ENCODE results near the gene ACOT9.
"Not testable (repeated sequence)": the region's sequence is repeated elsewhere in the genome, so short reads cannot be mapped to it uniquely, and the experiment has no call there.

Gene ACOT9

GRCh38 chrX:23661671-23662070, 81.4 kb downstream of the ACOT9 start:
- CTCF ChIA-PET = no interaction called here
- H3K27me3 ChIP-seq (replicated peaks in 2 of 5; ENCODE audit: control insufficient read depth in 4 of 5, insufficient read depth in 5 of 5, low read length in 4 of 5) = peaks cover 0 to 3% (median 0%) of the 10 kb centered on the region in 5 experiments
- POLR2A ChIA-PET = no interaction called here
- 67% methylated on average over 1 of the region's 1 CpG for WGBS (ENCODE audit: insufficient coverage)
- H3K36me3 ChIP-seq (ENCODE audit: control insufficient read depth in 4 of 4, insufficient read depth in 4 of 4, low read length in 3 of 4) = no peaks in the 10 kb centered on the region
- H3K4me3 ChIP-seq (ENCODE audit: control insufficient read depth in 1 of 7, extremely low read depth in 1 of 7, insufficient read depth in 4 of 7, low read depth in 2 of 7, low read length in 6 of 7) = no peak overlapping the region
- H3K27ac ChIP-seq (ENCODE audit: insufficient read depth in 1 of 2, low read depth in 1 of 2, low read length in 2 of 2, poor library complexity in 1 of 2, severe bottlenecking in 2 of 2) = no peak overlapping the region
- no peak for DNase-seq
- H3K9me3 ChIP-seq (ENCODE audit: control extremely low read depth in 1 of 5, control insufficient read depth in 4 of 5, insufficient read depth in 2 of 5, low read depth in 1 of 5, low read length in 4 of 5) = no peaks in the 10 kb centered on the region
- H3K4me1 ChIP-seq (ENCODE audit: control extremely low read depth in 1 of 4, control insufficient read depth in 4 of 4, insufficient read depth in 4 of 4, low read length in 3 of 4) = peaks cover 0 to 7% (median 3%) of the 10 kb centered on the region in 4 experiments

- no peak overlapping the region for H3K27ac ChIP-seq (ENCODE audit: insufficient read depth in 1 of 2, low read depth in 1 of 2, low read length in 2 of 2, poor library complexity in 1 of 2, severe bottlenecking in 2 of 2)
- WGBS (ENCODE audit: insufficient coverage) = 100% methylated on average over 1 of the region's 2 CpGs
- peaks cover 0 to 7% (median 0%) of the 10 kb centered on the region in 4 experiments for H3K4me1 ChIP-seq (ENCODE audit: control extremely low read depth in 1 of 4, control insufficient read depth in 4 of 4, insufficient read depth in 4 of 4, low read length in 3 of 4)
- H3K27me3 ChIP-seq (replicated peaks in 2 of 5; ENCODE audit: control insufficient read depth in 4 of 5, insufficient read depth in 5 of 5, low read length in 4 of 5) = peaks cover 0 to 3% (median 0%) of the 10 kb centered on the region in 5 experiments
- ChIA-PET POLR2A (no interaction called here), CTCF (no interaction called here)
- no peak for DNase-seq
- H3K9me3 ChIP-seq (ENCODE audit: control extremely low read depth in 1 of 5, control insufficient read depth in 4 of 5, insufficient read depth in 2 of 5, low read depth in 1 of 5, low read length in 4 of 5) = no peaks in the 10 kb centered on the region
- H3K36me3 ChIP-seq (ENCODE audit: control insufficient read depth in 4 of 4, insufficient read depth in 4 of 4, low read length in 3 of 4) = no peaks in the 10 kb centered on the region
- H3K4me3 ChIP-seq (ENCODE audit: control insufficient read depth in 1 of 7, extremely low read depth in 1 of 7, insufficient read depth in 4 of 7, low read depth in 2 of 7, low read length in 6 of 7) = no peak overlapping the region
These were observed 82.3 kb downstream of the ACOT9 start for GRCh38 chrX:23660766-23661132.

GRCh38 chrX:23660083-23660765, 82.9 kb downstream of the ACOT9 start:
- CTCF ChIA-PET; H3K27me3 ChIP-seq (replicated peaks in 2 of 5; ENCODE audit: control insufficient read depth in 4 of 5, insufficient read depth in 5 of 5, low read length in 4 of 5); H3K9me3 ChIP-seq (ENCODE audit: control extremely low read depth in 1 of 5, control insufficient read depth in 4 of 5, insufficient read depth in 2 of 5, low read depth in 1 of 5, low read length in 4 of 5); H3K27ac ChIP-seq (ENCODE audit: insufficient read depth in 1 of 2, low read depth in 1 of 2, low read length in 2 of 2, poor library complexity in 1 of 2, severe bottlenecking in 2 of 2); DNase-seq; H3K4me1 ChIP-seq (ENCODE audit: control extremely low read depth in 1 of 4, control insufficient read depth in 4 of 4, insufficient read depth in 4 of 4, low read length in 3 of 4); H3K4me3 ChIP-seq (ENCODE audit: control insufficient read depth in 1 of 7, extremely low read depth in 1 of 7, insufficient read depth in 4 of 7, low read depth in 2 of 7, low read length in 6 of 7); POLR2A ChIA-PET; H3K36me3 ChIP-seq (ENCODE audit: control insufficient read depth in 4 of 4, insufficient read depth in 4 of 4, low read length in 3 of 4): not testable (repeated sequence)
- WGBS (ENCODE audit: insufficient coverage) = no CpG with 5 or more reads among the region's 8 CpGs

GRCh38 chrX:23659339-23659738, 83.7 kb downstream of the ACOT9 start:
- ChIA-PET POLR2A (no interaction called here), CTCF (no interaction called here)
- peaks cover 0 to 3% (median 0%) of the 10 kb centered on the region in 5 experiments for H3K27me3 ChIP-seq (replicated peaks in 2 of 5; ENCODE audit: control insufficient read depth in 4 of 5, insufficient read depth in 5 of 5, low read length in 4 of 5)
- no peak for DNase-seq
- H3K36me3 ChIP-seq (ENCODE audit: control insufficient read depth in 4 of 4, insufficient read depth in 4 of 4, low read length in 3 of 4) = no peaks in the 10 kb centered on the region
- H3K4me3 ChIP-seq (ENCODE audit: control insufficient read depth in 1 of 7, extremely low read depth in 1 of 7, insufficient read depth in 4 of 7, low read depth in 2 of 7, low read length in 6 of 7) = no peak overlapping the region
- H3K27ac ChIP-seq (ENCODE audit: insufficient read depth in 1 of 2, low read depth in 1 of 2, low read length in 2 of 2, poor library complexity in 1 of 2, severe bottlenecking in 2 of 2) = no peak overlapping the region
- H3K4me1 ChIP-seq (ENCODE audit: control extremely low read depth in 1 of 4, control insufficient read depth in 4 of 4, insufficient read depth in 4 of 4, low read length in 3 of 4) = peaks cover 0 to 10% (median 0%) of the 10 kb centered on the region in 4 experiments
- H3K9me3 ChIP-seq (ENCODE audit: control extremely low read depth in 1 of 5, control insufficient read depth in 4 of 5, insufficient read depth in 2 of 5, low read depth in 1 of 5, low read length in 4 of 5) = no peaks in the 10 kb centered on the region
- WGBS (ENCODE audit: insufficient coverage) = no CpG with 5 or more reads among the region's 4 CpGs

GRCh38 chrX:23656684-23657083, 86.4 kb downstream of the ACOT9 start:
- Histone ChIP-seq H3K9me3 (ENCODE audit: control extremely low read depth in 1 of 5, control insufficient read depth in 4 of 5, insufficient read depth in 2 of 5, low read depth in 1 of 5, low read length in 4 of 5) (no peaks in the 10 kb centered on the region), H3K4me1 (ENCODE audit: control extremely low read depth in 1 of 4, control insufficient read depth in 4 of 4, insufficient read depth in 4 of 4, low read length in 3 of 4) (peaks cover 0 to 10% (median 0%) of the 10 kb centered on the region in 4 experiments), H3K27ac (ENCODE audit: insufficient read depth in 1 of 2, low read depth in 1 of 2, low read length in 2 of 2, poor library complexity in 1 of 2, severe bottlenecking in 2 of 2) (no peak overlapping the region), H3K4me3 (ENCODE audit: control insufficient read depth in 1 of 7, extremely low read depth in 1 of 7, insufficient read depth in 4 of 7, low read depth in 2 of 7, low read length in 6 of 7) (no peak overlapping the region), H3K27me3 (replicated peaks in 2 of 5; ENCODE audit: control insufficient read depth in 4 of 5, insufficient read depth in 5 of 5, low read length in 4 of 5) (peaks cover 0 to 3% (median 0%) of the 10 kb centered on the region in 5 experiments), H3K36me3 (ENCODE audit: control insufficient read depth in 4 of 4, insufficient read depth in 4 of 4, low read length in 3 of 4) (no peaks in the 10 kb centered on the region)
- 94% methylated on average over 2 of the region's 3 CpGs for WGBS (ENCODE audit: insufficient coverage)
- ChIA-PET POLR2A (no interaction called here), CTCF (no interaction called here)
- DNase-seq = no peak

- Histone ChIP-seq H3K9me3 (ENCODE audit: control extremely low read depth in 1 of 5, control insufficient read depth in 4 of 5, insufficient read depth in 2 of 5, low read depth in 1 of 5, low read length in 4 of 5) (no peaks in the 10 kb centered on the region), H3K4me3 (ENCODE audit: control insufficient read depth in 1 of 7, extremely low read depth in 1 of 7, insufficient read depth in 4 of 7, low read depth in 2 of 7, low read length in 6 of 7) (no peak overlapping the region), H3K36me3 (ENCODE audit: control insufficient read depth in 4 of 4, insufficient read depth in 4 of 4, low read length in 3 of 4) (no peaks in the 10 kb centered on the region), H3K27ac (ENCODE audit: insufficient read depth in 1 of 2, low read depth in 1 of 2, low read length in 2 of 2, poor library complexity in 1 of 2, severe bottlenecking in 2 of 2) (no peak overlapping the region), H3K4me1 (ENCODE audit: control extremely low read depth in 1 of 4, control insufficient read depth in 4 of 4, insufficient read depth in 4 of 4, low read length in 3 of 4) (peaks cover 0 to 10% (median 0%) of the 10 kb centered on the region in 4 experiments), H3K27me3 (replicated peaks in 2 of 5; ENCODE audit: control insufficient read depth in 4 of 5, insufficient read depth in 5 of 5, low read length in 4 of 5) (peaks cover 0 to 3% (median 0%) of the 10 kb centered on the region in 5 experiments)
- DNase-seq = peak in 2 of 3 donors; percentile 21 to 51
- WGBS (ENCODE audit: insufficient coverage) = 35% methylated on average over 4 of the region's 5 CpGs
- CTCF ChIA-PET = no interaction called here
- POLR2A ChIA-PET = no interaction called here
These were observed 87.0 kb downstream of the ACOT9 start for GRCh38 chrX:23656091-23656490.
